Activated naive CD4-positive, alpha-beta T cell treated with anti-CD3 and anti-CD28 coated beads for 36 hours (primary cell): Measurements from ENCODE around the gene DBH. TPM values are rescaled to one million over a fixed set of nuclear protein-coding genes. Genes with fewer than 3 reads are reported as not detected.

Source experiments
- CTCF ChIA-PET: fragments of 350-600 bp; sonication (Branson Sonifier 250); formaldehyde crosslinking; loops from one replicate; lab custom pipeline; 2021; ENCODE audit warnings: antibody characterized with exemption; lab: Charles Lee
- DNase-seq: peaks from one replicate; pipeline ENCODE4 v3.0.0-alpha.2; 2020
- H3K27ac Mint-ChIP-seq: one replicate; pipeline ENCODE4 v1.8.0; 2021; ENCODE audit warnings: mild to moderate bottlenecking, mixed read lengths
- H3K27me3 Mint-ChIP-seq: one replicate; pipeline ENCODE4 v1.8.0; 2021; ENCODE audit warnings: low read depth, mixed read lengths
- H3K36me3 Mint-ChIP-seq: one replicate; pipeline ENCODE4 v1.8.0; 2021; ENCODE audit warnings: low read depth, mixed read lengths
- H3K4me1 Mint-ChIP-seq: one replicate; pipeline ENCODE4 v1.8.0; 2021; ENCODE audit warnings: low read depth, mixed read lengths
- H3K4me3 Mint-ChIP-seq: one replicate; pipeline ENCODE4 v1.8.0; 2021; ENCODE audit warnings: mild to moderate bottlenecking, moderate library complexity, mixed read lengths
- H3K9me3 Mint-ChIP-seq: one replicate; pipeline ENCODE4 v1.8.0; 2021; ENCODE audit warnings: mixed read lengths
- intact Hi-C: fragments of 100-400 bp; cut with micrococcal nuclease; formaldehyde crosslinking; loops from one replicate; pipeline ENCODE4 v1.15.1; 2023
- total RNA-seq, 2 experiments: library from RNA; stranded (reverse); gene quantifications; one replicate each; pipeline ENCODE4 v1.2.3, GENCODE V29; 2021

DBH gene
- total RNA-seq, 2 experiments from 2014 or later: not detected

- no peaks in the 10 kb centered on the region for H3K36me3 Mint-ChIP-seq
- CTCF ChIA-PET: interaction anchor here (1.3 to 1.5 kb wide), 2 partner anchors 23 to 36 kb away, joined by 4 to 5 read pairs; no protein-coding TSS in a partner anchor
- H3K27me3 Mint-ChIP-seq: no peaks in the 10 kb centered on the region
- no peak overlapping the region for H3K4me3 Mint-ChIP-seq
- peaks cover 35% of the 10 kb centered on the region for H3K4me1 Mint-ChIP-seq
- H3K27ac Mint-ChIP-seq: no peak overlapping the region
- DNase-seq: peak; percentile 3
- intact Hi-C loops: loop anchor here (10.0 kb wide), 2 partner anchors 122 to 688 kb away; no protein-coding TSS in a partner anchor
- H3K9me3 Mint-ChIP-seq: peaks cover 2% of the 10 kb centered on the region
Observed at GRCh38 chr9:133706307-133707050, 70.3 kb downstream of the DBH start.

GRCh38 chr9:133707065-133707762 is 71.1 kb downstream of the DBH start:
- Mint-ChIP-seq H3K27ac (no peak overlapping the region), H3K36me3 (no peaks in the 10 kb centered on the region), H3K4me3 (no peak overlapping the region), H3K9me3 (peaks cover 2% of the 10 kb centered on the region), H3K27me3 (no peaks in the 10 kb centered on the region), H3K4me1 (peaks cover 32% of the 10 kb centered on the region)
- DNase-seq: peak; percentile 5
- CTCF ChIA-PET: interaction anchor here (1.3 to 1.5 kb wide), 2 partner anchors 24 to 35 kb away, joined by 4 to 5 read pairs; no protein-coding TSS in a partner anchor
- intact Hi-C loops: loop anchor here (10.0 kb wide), 2 partner anchors 122 to 688 kb away; no protein-coding TSS in a partner anchor

- no peak overlapping the region for H3K4me3 Mint-ChIP-seq
- intact Hi-C loops: loop anchor here (10.0 kb wide), 2 partner anchors 123 to 687 kb away; no protein-coding TSS in a partner anchor
- no peak overlapping the region for H3K27ac Mint-ChIP-seq
- peaks cover 2% of the 10 kb centered on the region for H3K9me3 Mint-ChIP-seq
- H3K4me1 Mint-ChIP-seq: peaks cover 32% of the 10 kb centered on the region
- CTCF ChIA-PET: no interaction called here
- no peaks in the 10 kb centered on the region for H3K27me3 Mint-ChIP-seq
- DNase-seq: peak; percentile 3
- no peaks in the 10 kb centered on the region for H3K36me3 Mint-ChIP-seq
Observed at GRCh38 chr9:133707763-133708245, 71.6 kb downstream of the DBH start.

- Mint-ChIP-seq H3K27me3 (no peaks in the 10 kb centered on the region), H3K4me3 (no peak overlapping the region), H3K36me3 (no peaks in the 10 kb centered on the region), H3K27ac (no peak overlapping the region), H3K9me3 (peaks cover 2% of the 10 kb centered on the region), H3K4me1 (peaks cover 32% of the 10 kb centered on the region)
- DNase-seq: peak; percentile 3
- CTCF ChIA-PET: interaction anchor here (1.0 kb wide), 1 partner anchor 119 kb away, joined by 4 read pairs; no protein-coding TSS in a partner anchor
- intact Hi-C loops: loop anchor here (10.0 kb wide), 2 partner anchors 124 to 686 kb away; no protein-coding TSS in a partner anchor
Observed at GRCh38 chr9:133708246-133709014, 72.3 kb downstream of the DBH start.

Other genes with a start within 250 kb of the DBH start
- gene REXO4, start 218.4 kb upstream of the DBH start, total RNA-seq: 10 to 100 TPM; 22.5 to 27.0 TPM
- gene ADAMTS13, start 214.0 kb upstream of the DBH start, total RNA-seq: 1 to 10 TPM; 3.0 to 3.2 TPM
- under 1 TPM; 0.35 to 0.45 TPM for gene CACFD1, start 176.4 kb upstream of the DBH start, total RNA-seq
- gene SLC2A6, start 157.3 kb upstream of the DBH start, total RNA-seq: under 1 TPM; 0.62 to 0.83 TPM
- gene MYMK, start 111.4 kb upstream of the DBH start, total RNA-seq: not detected
- under 1 TPM; 0.14 to 0.17 TPM for gene ADAMTSL2, start 101.7 kb upstream of the DBH start, total RNA-seq
- not detected for gene FAM163B, start 27.0 kb upstream of the DBH start, total RNA-seq
- gene SARDH, start 102.0 kb downstream of the DBH start, total RNA-seq: 1 to 10 TPM; 7.7 TPM